Measurements from ENCODE around the gene CXXC1. TPM values are rescaled to one million over a fixed set of nuclear protein-coding genes. Genes with fewer than 3 reads are reported as not detected.
A peak's percentile ranks its signal among the peaks of the same experiment; 100 is the strongest.

CXXC1 gene
- total RNA-seq, 1 donor: 30.2 TPM

DNA sequence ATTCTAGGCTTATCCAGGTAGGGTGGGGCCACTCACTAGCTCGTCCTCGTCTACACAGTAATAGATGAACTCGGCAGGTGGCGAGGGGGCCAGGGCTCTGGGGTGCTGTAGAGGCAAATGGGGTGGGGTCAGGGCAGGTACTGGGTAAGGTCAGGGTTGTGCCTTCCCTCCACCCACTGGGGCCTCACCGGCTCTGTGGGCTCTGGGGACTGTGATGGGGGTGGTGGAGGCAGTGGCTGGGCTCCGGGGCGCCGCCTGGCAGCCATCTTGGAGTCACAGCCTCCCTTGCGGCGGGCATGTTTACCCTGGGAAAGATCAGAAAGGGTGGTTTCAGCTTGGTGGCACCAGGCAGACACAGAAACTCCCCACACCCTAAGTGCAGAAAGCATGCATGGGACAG, 12.6 kb downstream of the CXXC1 start:
- H3K4me3 ChIP-seq (ENCODE audit: low read depth, low read length): no peak overlapping the region
- no peak for DNase-seq (ENCODE audit: low read depth)
- TF ChIP-seq CTCF (IDR thresholded peaks at IDR 0.05; ENCODE audit: insufficient read depth, low read depth, low read length): no peak

GRCh38 chr18:50274044-50274442, 13.4 kb downstream of the CXXC1 start:
- H3K4me3 ChIP-seq (ENCODE audit: low read depth, low read length): no peak overlapping the region
- TF ChIP-seq CTCF (IDR thresholded peaks at IDR 0.05; ENCODE audit: insufficient read depth, low read depth, low read length): no peak
- DNase-seq (ENCODE audit: low read depth): no peak

- no peak for DNase-seq (ENCODE audit: low read depth)
- H3K4me3 ChIP-seq (ENCODE audit: low read depth, low read length): no peak overlapping the region
- no peak for TF ChIP-seq CTCF (IDR thresholded peaks at IDR 0.05; ENCODE audit: insufficient read depth, low read depth, low read length)
Measured at GRCh38 chr18:50273203-50274043, 14.1 kb downstream of the CXXC1 start.

- TF ChIP-seq CTCF (IDR thresholded peaks at IDR 0.05; ENCODE audit: insufficient read depth, low read depth, low read length): no peak
- DNase-seq (ENCODE audit: low read depth): no peak
Measured at GRCh38 chr18:50272568-50272967, 14.9 kb downstream of the CXXC1 start.

GRCh38 chr18:50268022-50268747, 19.3 kb downstream of the CXXC1 start:
- DNase-seq (ENCODE audit: low read depth): peak; percentile 66
- peak; percentile 76 for TF ChIP-seq CTCF (IDR thresholded peaks at IDR 0.05; ENCODE audit: insufficient read depth, low read depth, low read length)
- peak overlapping the region; percentile 65 for H3K4me3 ChIP-seq (ENCODE audit: low read depth, low read length)

More at GRCh38 chr18:50272568-50272967, 14.9 kb downstream of the CXXC1 start:
- H3K4me3 ChIP-seq (ENCODE audit: low read depth, low read length): no peak overlapping the region

- peak; percentile 90 for DNase-seq (ENCODE audit: low read depth)
- H3K4me3 ChIP-seq (ENCODE audit: low read depth, low read length): peak within 1 kb of the TSS; percentile 81
- no peak for TF ChIP-seq CTCF (IDR thresholded peaks at IDR 0.05; ENCODE audit: insufficient read depth, low read depth, low read length)
Measured at GRCh38 chr18:50266248-50266704, 21.2 kb downstream of the CXXC1 start, which contains the start of gene CFAP53. Gene CFAP53 (minus strand): TSS chr18:50266495. CDS start chr18:50266404, 91 bp downstream.

Measured in fibroblast of villous mesenchyme (primary cell).